HepG2 (cell line): ENCODE data around the gene ECHS1. TPM values are rescaled to one million over a fixed set of nuclear protein-coding genes. Genes with fewer than 3 reads are reported as not detected.

Experiments
- CBX5 ChIP-seq: sonication (generic); formaldehyde crosslinking; IDR thresholded peaks from 2 replicates; pipeline ENCODE4 v1.4.0; 2020; ENCODE audit warnings: missing genetic modification reagents, borderline replicate concordance
- KDM3A ChIP-seq: IDR thresholded peaks from 2 replicates; pipeline ENCODE4 v1.6.1; 2018; ENCODE audit warnings: low read depth, missing compliant biosample characterization
- MATR3 ChIP-seq: sonication (generic); formaldehyde crosslinking; IDR thresholded peaks from 2 replicates; pipeline ENCODE4 v1.4.0; 2020; ENCODE audit warnings: missing genetic modification reagents
- NCOR1 ChIP-seq: fragments of 200-600 bp; sonication (generic); IDR thresholded peaks from 2 replicates; pipeline ENCODE4 v1.7.0; 2017; ENCODE audit warnings: antibody characterized with exemption, low read length, borderline replicate concordance
- NR2F6 ChIP-seq, 2 experiments: IDR thresholded peaks; 2 replicates each; pipeline ENCODE4 v1.6.1; 2016; ENCODE audit warnings: antibody characterized with exemption in 1 of 2, mild to moderate bottlenecking in 1 of 2
- RCOR2 ChIP-seq: IDR thresholded peaks from 2 replicates; pipeline ENCODE4 v1.6.1; 2016; ENCODE audit warnings: missing biosample characterization, missing genetic modification reagents
- SIX4 ChIP-seq: sonication (generic); formaldehyde crosslinking; IDR thresholded peaks from 2 replicates; pipeline ENCODE4 v1.4.0; 2020; ENCODE audit warnings: missing genetic modification reagents
- STAG1 ChIP-seq: sonication (generic); formaldehyde crosslinking; IDR thresholded peaks from 2 replicates; pipeline ENCODE4 v1.4.0; 2020; ENCODE audit warnings: missing genetic modification reagents
- SYNCRIP ChIP-seq: fragments of 200-400 bp; formaldehyde crosslinking; IDR thresholded peaks from 2 replicates; pipeline ENCODE4 v1.6.1; 2018; ENCODE audit warnings: mild to moderate bottlenecking, low read depth, low read length; ENCODE audit not compliant: insufficient read depth
- ZBTB33 ChIP-seq: sonication (generic); formaldehyde crosslinking; IDR thresholded peaks from 2 replicates; pipeline ENCODE4 v1.4.0; 2020; ENCODE audit warnings: missing genetic modification reagents
- ZBTB8A ChIP-seq: sonication (generic); formaldehyde crosslinking; IDR thresholded peaks from 2 replicates; pipeline ENCODE4 v1.4.0; 2020; ENCODE audit warnings: mild to moderate bottlenecking, low read depth, missing genetic modification reagents, borderline replicate concordance
- ZFX ChIP-seq: sonication (generic); formaldehyde crosslinking; IDR thresholded peaks from 2 replicates; pipeline ENCODE4 v1.4.0; 2020; ENCODE audit warnings: mild to moderate bottlenecking, low read depth, missing genetic modification reagents, moderate library complexity
- ZNF225 ChIP-seq: sonication (generic); formaldehyde crosslinking; IDR thresholded peaks from 2 replicates; pipeline ENCODE4 v1.4.0; 2020; ENCODE audit warnings: mild to moderate bottlenecking, missing genetic modification reagents
- ZNF607 ChIP-seq: sonication (generic); formaldehyde crosslinking; IDR thresholded peaks from 2 replicates; pipeline ENCODE4 v1.5.1; 2020; ENCODE audit warnings: missing genetic modification reagents, mild to moderate bottlenecking, borderline replicate concordance
- ZNF672 ChIP-seq: sonication (generic); formaldehyde crosslinking; IDR thresholded peaks from 2 replicates; pipeline ENCODE4 v1.8.1; 2022; ENCODE audit warnings: missing genetic modification reagents
- ZNF75D ChIP-seq: sonication (generic); formaldehyde crosslinking; IDR thresholded peaks from 2 replicates; pipeline ENCODE4 v1.8.1; 2023; ENCODE audit warnings: missing genetic modification reagents, mild to moderate bottlenecking, borderline replicate concordance
- polyA plus RNA-seq, 8 experiments: library from polyadenylated mRNA; depleted of rRNA in 3 of 8; stranded (reverse) in 7 of 8; unstranded in 1 of 8; fragments of >200 nt; fragmentation: Illumina TruSeq in 4 of 8; extraction: Trizol in 4 of 8; gene quantifications; 2 replicates each; pipeline versions ENCODE4 v1.2.1 to v1.2.3, GENCODE V29; 2011 to 2016; ENCODE audit warnings: low read depth in 4 of 8, missing spikeins in 1 of 8, mixed read lengths in 1 of 8; ENCODE audit not compliant: insufficient read depth in 1 of 8
- total RNA-seq, 5 experiments: library from RNA; depleted of rRNA; stranded (reverse); fragments of >200 nt; fragmentation: Illumina TruSeq; extraction: Trizol; gene quantifications; 2 replicates each; pipeline ENCODE4 v1.2.3, GENCODE V29; 2016; ENCODE audit warnings: low read depth in 1 of 5
- TF ChIP-seq, protein P1 (sequence below): sonication (generic); formaldehyde crosslinking; IDR thresholded peaks from 2 replicates; pipeline ENCODE4 v1.4.0; 2020; ENCODE audit warnings: low read depth, missing genetic modification reagents
- TF ChIP-seq, protein P2 (sequence below): sonication (generic); formaldehyde crosslinking; conservative IDR thresholded peaks from 2 replicates; pipeline ENCODE4 v1.4.0; 2020; ENCODE audit warnings: missing genetic modification reagents
- TF ChIP-seq, protein P3 (sequence below): sonication (generic); formaldehyde crosslinking; IDR thresholded peaks from 2 replicates; pipeline ENCODE4 v1.4.0; 2020; ENCODE audit warnings: missing genetic modification reagents

Gene ECHS1
- total and polyA plus RNA-seq, 2 of the 13 experiments (the other 11 are each of a cell fraction or from before 2014, with no cell fraction given), result 32.7 to 195 TPM

- TF ChIP-seq RCOR2 (no peak), KDM3A (CRISPR knock-in tag) (no peak), MATR3 (CRISPR knock-in tag) (no peak), NR2F6 (IDR thresholded peaks at IDR 0.05) (no peak), NR2F6 (CRISPR knock-in tag; IDR thresholded peaks at IDR 0.05) (peak; percentile 44; the same call in 1 of the 2 replicates), SIX4 (CRISPR knock-in tag) (no peak), ZNF75D (CRISPR knock-in tag) (no peak), ZNF607 (CRISPR knock-in tag) (0 out of 2 replicates have a peak, but pooled peaks have one; percentile 45), STAG1 (CRISPR knock-in tag) (no peak), ZFX (CRISPR knock-in tag) (peak; percentile 76), SYNCRIP (no peak), ZNF225 (CRISPR knock-in tag) (no peak), CBX5 (CRISPR knock-in tag) (no peak), ZNF672 (CRISPR knock-in tag) (no peak), ZBTB8A (no peak), ZBTB33 (no peak), NCOR1 (no peak)
- TF ChIP-seq, protein P1, sequence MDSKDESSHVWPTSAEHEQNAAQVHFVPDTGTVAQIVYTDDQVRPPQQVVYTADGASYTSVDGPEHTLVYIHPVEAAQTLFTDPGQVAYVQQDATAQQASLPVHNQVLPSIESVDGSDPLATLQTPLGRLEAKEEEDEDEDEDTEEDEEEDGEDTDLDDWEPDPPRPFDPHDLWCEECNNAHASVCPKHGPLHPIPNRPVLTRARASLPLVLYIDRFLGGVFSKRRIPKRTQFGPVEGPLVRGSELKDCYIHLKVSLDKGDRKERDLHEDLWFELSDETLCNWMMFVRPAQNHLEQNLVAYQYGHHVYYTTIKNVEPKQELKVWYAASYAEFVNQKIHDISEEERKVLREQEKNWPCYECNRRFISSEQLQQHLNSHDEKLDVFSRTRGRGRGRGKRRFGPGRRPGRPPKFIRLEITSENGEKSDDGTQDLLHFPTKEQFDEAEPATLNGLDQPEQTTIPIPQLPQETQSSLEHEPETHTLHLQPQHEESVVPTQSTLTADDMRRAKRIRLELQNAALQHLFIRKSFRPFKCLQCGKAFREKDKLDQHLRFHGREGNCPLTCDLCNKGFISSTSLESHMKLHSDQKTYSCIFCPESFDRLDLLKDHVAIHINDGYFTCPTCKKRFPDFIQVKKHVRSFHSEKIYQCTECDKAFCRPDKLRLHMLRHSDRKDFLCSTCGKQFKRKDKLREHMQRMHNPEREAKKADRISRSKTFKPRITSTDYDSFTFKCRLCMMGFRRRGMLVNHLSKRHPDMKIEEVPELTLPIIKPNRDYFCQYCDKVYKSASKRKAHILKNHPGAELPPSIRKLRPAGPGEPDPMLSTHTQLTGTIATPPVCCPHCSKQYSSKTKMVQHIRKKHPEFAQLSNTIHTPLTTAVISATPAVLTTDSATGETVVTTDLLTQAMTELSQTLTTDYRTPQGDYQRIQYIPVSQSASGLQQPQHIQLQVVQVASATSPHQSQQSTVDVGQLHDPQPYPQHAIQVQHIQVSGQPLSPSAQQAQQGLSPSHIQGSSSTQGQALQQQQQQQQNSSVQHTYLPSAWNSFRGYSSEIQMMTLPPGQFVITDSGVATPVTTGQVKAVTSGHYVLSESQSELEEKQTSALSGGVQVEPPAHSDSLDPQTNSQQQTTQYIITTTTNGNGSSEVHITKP (CRISPR knock-in tag), result no peak
- TF ChIP-seq, protein P2, sequence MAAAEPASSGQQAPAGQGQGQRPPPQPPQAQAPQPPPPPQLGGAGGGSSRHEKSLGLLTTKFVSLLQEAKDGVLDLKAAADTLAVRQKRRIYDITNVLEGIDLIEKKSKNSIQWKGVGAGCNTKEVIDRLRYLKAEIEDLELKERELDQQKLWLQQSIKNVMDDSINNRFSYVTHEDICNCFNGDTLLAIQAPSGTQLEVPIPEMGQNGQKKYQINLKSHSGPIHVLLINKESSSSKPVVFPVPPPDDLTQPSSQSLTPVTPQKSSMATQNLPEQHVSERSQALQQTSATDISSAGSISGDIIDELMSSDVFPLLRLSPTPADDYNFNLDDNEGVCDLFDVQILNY, result no peak
- TF ChIP-seq, protein P3, sequence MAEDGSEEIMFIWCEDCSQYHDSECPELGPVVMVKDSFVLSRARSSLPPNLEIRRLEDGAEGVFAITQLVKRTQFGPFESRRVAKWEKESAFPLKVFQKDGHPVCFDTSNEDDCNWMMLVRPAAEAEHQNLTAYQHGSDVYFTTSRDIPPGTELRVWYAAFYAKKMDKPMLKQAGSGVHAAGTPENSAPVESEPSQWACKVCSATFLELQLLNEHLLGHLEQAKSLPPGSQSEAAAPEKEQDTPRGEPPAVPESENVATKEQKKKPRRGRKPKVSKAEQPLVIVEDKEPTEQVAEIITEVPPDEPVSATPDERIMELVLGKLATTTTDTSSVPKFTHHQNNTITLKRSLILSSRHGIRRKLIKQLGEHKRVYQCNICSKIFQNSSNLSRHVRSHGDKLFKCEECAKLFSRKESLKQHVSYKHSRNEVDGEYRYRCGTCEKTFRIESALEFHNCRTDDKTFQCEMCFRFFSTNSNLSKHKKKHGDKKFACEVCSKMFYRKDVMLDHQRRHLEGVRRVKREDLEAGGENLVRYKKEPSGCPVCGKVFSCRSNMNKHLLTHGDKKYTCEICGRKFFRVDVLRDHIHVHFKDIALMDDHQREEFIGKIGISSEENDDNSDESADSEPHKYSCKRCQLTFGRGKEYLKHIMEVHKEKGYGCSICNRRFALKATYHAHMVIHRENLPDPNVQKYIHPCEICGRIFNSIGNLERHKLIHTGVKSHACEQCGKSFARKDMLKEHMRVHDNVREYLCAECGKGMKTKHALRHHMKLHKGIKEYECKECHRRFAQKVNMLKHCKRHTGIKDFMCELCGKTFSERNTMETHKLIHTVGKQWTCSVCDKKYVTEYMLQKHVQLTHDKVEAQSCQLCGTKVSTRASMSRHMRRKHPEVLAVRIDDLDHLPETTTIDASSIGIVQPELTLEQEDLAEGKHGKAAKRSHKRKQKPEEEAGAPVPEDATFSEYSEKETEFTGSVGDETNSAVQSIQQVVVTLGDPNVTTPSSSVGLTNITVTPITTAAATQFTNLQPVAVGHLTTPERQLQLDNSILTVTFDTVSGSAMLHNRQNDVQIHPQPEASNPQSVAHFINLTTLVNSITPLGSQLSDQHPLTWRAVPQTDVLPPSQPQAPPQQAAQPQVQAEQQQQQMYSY, result no peak
These were observed at the start of gene ECHS1 (continued) for GRCh38 chr10:133373174-133374090.
